Measurements from ENCODE around the gene DDX17. TPM values are rescaled to one million over a fixed set of nuclear protein-coding genes. Genes with fewer than 3 reads are reported as not detected.

Gene DDX17
- total and polyA plus RNA-seq, 2 of the 8 experiments (the other 6 are each of a cell fraction or from before 2014, with no cell fraction given) = 437 to 441 TPM

DNA sequence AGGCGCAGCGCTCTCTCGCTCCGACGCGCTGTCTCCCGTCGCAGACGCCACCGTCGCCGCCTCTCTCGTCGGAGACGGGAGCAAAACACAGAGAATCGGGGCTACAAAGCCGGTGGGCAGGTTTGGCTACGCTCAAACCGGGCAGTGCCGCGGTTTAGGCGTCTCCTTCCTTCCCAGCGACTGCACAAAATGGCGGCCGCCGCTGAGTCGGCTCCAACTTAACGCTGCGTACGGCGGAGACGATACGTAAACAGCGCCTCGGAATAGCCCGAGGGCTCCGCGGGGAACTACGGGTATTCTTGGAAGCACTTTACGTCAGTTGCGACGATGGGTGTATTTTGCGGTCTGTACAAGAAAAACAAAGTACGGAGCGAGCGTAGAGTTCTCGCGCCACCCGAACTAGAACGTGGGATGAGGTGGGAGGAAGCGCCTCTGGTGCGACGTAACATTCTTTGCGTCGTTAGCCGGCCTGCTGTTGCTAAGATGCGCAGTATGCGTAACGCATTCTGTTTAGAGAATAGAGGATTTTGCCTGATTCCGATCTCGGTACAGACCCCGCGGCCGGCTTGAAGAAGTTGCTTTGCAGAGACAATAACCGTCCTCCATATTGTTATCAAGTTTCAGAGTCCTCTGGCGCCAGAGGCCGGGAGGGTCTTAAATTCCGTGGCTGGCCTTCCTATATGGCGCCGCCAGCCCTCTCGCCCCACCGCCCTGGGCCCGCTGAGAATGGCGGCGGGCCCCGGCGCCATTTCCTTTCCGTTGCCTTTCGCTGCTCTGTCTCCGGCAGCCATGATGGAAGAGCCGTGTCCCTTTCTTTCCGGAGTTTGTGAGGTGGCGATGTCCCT, at the start of gene DDX17 (continued):
- no peak for TF ChIP-seq SUZ12 (IDR thresholded peaks at IDR 0.05; ENCODE audit: low read length)
